HepG2 (cell line): Measurements from ENCODE around the gene ZXDC. TPM values are rescaled to one million over a fixed set of nuclear protein-coding genes. Genes with fewer than 3 reads are reported as not detected.
A peak's percentile ranks its signal among the peaks of the same experiment; 100 is the strongest.

Source experiments
- CERS6 ChIP-seq: sonication (generic); formaldehyde crosslinking; IDR thresholded peaks from 2 replicates; pipeline ENCODE4 v1.5.0; 2020; ENCODE audit warnings: missing genetic modification reagents
- DRAP1 ChIP-seq: IDR thresholded peaks from 2 replicates; pipeline ENCODE4 v1.6.1; 2016; ENCODE audit warnings: missing genetic modification reagents, missing compliant biosample characterization
- EEA1 ChIP-seq: sonication (generic); formaldehyde crosslinking; IDR thresholded peaks from 2 replicates; pipeline ENCODE4 v1.5.1; 2020; ENCODE audit warnings: mild to moderate bottlenecking, missing genetic modification reagents, borderline replicate concordance
- ELF1 ChIP-seq: sonication (generic); formaldehyde crosslinking; IDR thresholded peaks from 2 replicates; pipeline ENCODE4 v1.4.0; 2020; ENCODE audit warnings: missing genetic modification reagents
- FOXA1 ChIP-seq, 2 experiments: fragments of 450-650 bp in 1 of 2; sonication (generic) in 1 of 2; formaldehyde crosslinking in 1 of 2; IDR thresholded peaks; 2 replicates each; pipeline versions ENCODE4 v1.4.0 to v1.6.1; 2016 to 2020; ENCODE audit warnings: missing genetic modification reagents in 1 of 2
- FOXJ3 ChIP-seq: sonication (generic); formaldehyde crosslinking; IDR thresholded peaks from 2 replicates; pipeline ENCODE4 v1.4.0; 2020; ENCODE audit warnings: missing genetic modification reagents, mild to moderate bottlenecking, borderline replicate concordance
- HOXD1 ChIP-seq: sonication (generic); formaldehyde crosslinking; IDR thresholded peaks from 2 replicates; pipeline ENCODE4 v1.5.0; 2020; ENCODE audit warnings: missing genetic modification reagents
- IRF1 ChIP-seq: sonication (generic); formaldehyde crosslinking; IDR thresholded peaks from 2 replicates; pipeline ENCODE4 v1.4.0; 2020; ENCODE audit warnings: low read depth, mild to moderate bottlenecking, missing genetic modification reagents
- POGZ ChIP-seq: sonication (generic); formaldehyde crosslinking; IDR thresholded peaks from 2 replicates; pipeline ENCODE4 v1.4.0; 2020; ENCODE audit warnings: mild to moderate bottlenecking, missing genetic modification reagents
- PRMT3 ChIP-seq: sonication (generic); formaldehyde crosslinking; IDR thresholded peaks from 2 replicates; pipeline ENCODE4 v1.8.1; 2022; ENCODE audit warnings: low read depth, mild to moderate bottlenecking, moderate library complexity, missing genetic modification reagents, borderline replicate concordance
- RBFOX2 ChIP-seq: fragments of 200-400 bp; formaldehyde crosslinking; IDR thresholded peaks from 2 replicates; pipeline ENCODE4 v1.6.1; 2017; ENCODE audit warnings: low read depth, mild to moderate bottlenecking, low read length
- RBM22 ChIP-seq: fragments of 200-400 bp; formaldehyde crosslinking; optimal IDR thresholded peaks from 2 replicates; pipeline ENCODE3; 2017; ENCODE audit warnings: mild to moderate bottlenecking, low read length, moderate library complexity
- SIN3A ChIP-seq: IDR thresholded peaks from 2 replicates; pipeline ENCODE4 v1.6.1; 2011; ENCODE audit warnings: low read depth, mild to moderate bottlenecking, control low read depth, low read length, borderline replicate concordance
- SPEN ChIP-seq: sonication (generic); formaldehyde crosslinking; IDR thresholded peaks from 2 replicates; pipeline ENCODE4 v1.5.1; 2020; ENCODE audit warnings: low read depth, mild to moderate bottlenecking, missing genetic modification reagents
- TCF12 ChIP-seq, 2 experiments: fragments of 450-650 bp in 1 of 2; sonication (generic) in 1 of 2; formaldehyde crosslinking in 1 of 2; IDR thresholded peaks; 2 replicates each; pipeline versions ENCODE4 v1.6.1 to v1.8.0; 2017 to 2022; ENCODE audit warnings: antibody characterized with exemption in 1 of 2, mild to moderate bottlenecking in 1 of 2, missing genetic modification reagents in 1 of 2, moderate library complexity in 1 of 2
- U2AF1 ChIP-seq: fragments of 200-400 bp; formaldehyde crosslinking; optimal IDR thresholded peaks from 2 replicates; pipeline ENCODE3; 2017; ENCODE audit warnings: mild to moderate bottlenecking, low read depth, low read length
- ZFP91 ChIP-seq: sonication (generic); formaldehyde crosslinking; IDR thresholded peaks from 2 replicates; pipeline ENCODE4 v1.9.0; 2022; ENCODE audit warnings: missing genetic modification reagents, mild to moderate bottlenecking, borderline replicate concordance
- ZNF362 ChIP-seq: sonication (generic); formaldehyde crosslinking; IDR thresholded peaks from 2 replicates; pipeline ENCODE4 v1.4.0; 2020; ENCODE audit warnings: missing genetic modification reagents, mild to moderate bottlenecking, borderline replicate concordance
- ZNF570 ChIP-seq: sonication (generic); formaldehyde crosslinking; IDR thresholded peaks from 2 replicates; pipeline ENCODE4 v1.4.0; 2020; ENCODE audit warnings: mild to moderate bottlenecking, missing genetic modification reagents, borderline replicate concordance
- ZNF709 ChIP-seq: sonication (generic); formaldehyde crosslinking; IDR thresholded peaks from 2 replicates; pipeline ENCODE4 v1.5.0; 2020; ENCODE audit warnings: mild to moderate bottlenecking, missing genetic modification reagents
- ZNF781 ChIP-seq: sonication (generic); formaldehyde crosslinking; IDR thresholded peaks from 2 replicates; pipeline ENCODE4 v1.5.1; 2020; ENCODE audit warnings: borderline replicate concordance, mild to moderate bottlenecking, missing genetic modification reagents; ENCODE audit errors: not compliant biosample characterization
- ZNF782 ChIP-seq: sonication (generic); formaldehyde crosslinking; IDR thresholded peaks from 2 replicates; pipeline ENCODE4 v1.4.0; 2020; ENCODE audit warnings: missing genetic modification reagents, mild to moderate bottlenecking, borderline replicate concordance
- polyA plus RNA-seq, 8 experiments: library from polyadenylated mRNA; depleted of rRNA in 3 of 8; stranded (reverse) in 7 of 8; unstranded in 1 of 8; fragments of >200 nt; fragmentation: Illumina TruSeq in 4 of 8; extraction: Trizol in 4 of 8; gene quantifications; 2 replicates each; pipeline versions ENCODE4 v1.2.1 to v1.2.3, GENCODE V29; 2011 to 2016; ENCODE audit warnings: low read depth in 4 of 8, missing spikeins in 1 of 8, mixed read lengths in 1 of 8; ENCODE audit not compliant: insufficient read depth in 1 of 8
- total RNA-seq, 5 experiments: library from RNA; depleted of rRNA; stranded (reverse); fragments of >200 nt; fragmentation: Illumina TruSeq; extraction: Trizol; gene quantifications; 2 replicates each; pipeline ENCODE4 v1.2.3, GENCODE V29; 2016; ENCODE audit warnings: low read depth in 1 of 5

ZXDC gene
- total and polyA plus RNA-seq, 2 of the 13 experiments (the other 11 are each of a cell fraction or from before 2014, with no cell fraction given): 17.6 to 21.2 TPM

GRCh38 chr3:126523745-126524428 is 48.2 kb upstream of the ZXDC start, which contains the start of gene CHST13 (continued):
- TF ChIP-seq SIN3A (0 out of 2 replicates have a peak, but pooled peaks have one; percentile 24), FOXJ3 (CRISPR knock-in tag) (0 out of 2 replicates have a peak, but pooled peaks have one; percentile 31), CERS6 (no peak), U2AF1 (no peak), ZNF362 (CRISPR knock-in tag) (no peak), ZFP91 (CRISPR knock-in tag) (peak; percentile 76; the same call in 1 of the 2 replicates), TCF12 (IDR thresholded peaks at IDR 0.05) (no peak), TCF12 (CRISPR knock-in tag; IDR thresholded peaks at IDR 0.05) (no peak), POGZ (CRISPR knock-in tag) (peak; percentile 37), FOXA1 (IDR thresholded peaks at IDR 0.05) (no peak), FOXA1 (CRISPR knock-in tag; IDR thresholded peaks at IDR 0.05) (no peak), DRAP1 (CRISPR knock-in tag) (peak; percentile 70; the same call in 1 of the 2 replicates), SPEN (CRISPR knock-in tag) (peak; percentile 45), EEA1 (CRISPR knock-in tag) (peak; percentile 77), PRMT3 (CRISPR knock-in tag) (no peak; the same call in 1 of the 2 replicates), ZNF709 (peak; percentile 13; the same call in 1 of the 2 replicates), ZNF570 (CRISPR knock-in tag) (no peak), ZNF782 (no peak), IRF1 (CRISPR knock-in tag) (no peak), HOXD1 (CRISPR knock-in tag) (no peak; the same call in 1 of the 2 replicates), ELF1 (peak; percentile 16; the same call in 1 of the 2 replicates), ZNF781 (CRISPR knock-in tag) (no peak), RBM22 (no peak), RBFOX2 (peak; percentile 98)
